ENCODE measurements around the gene CD164. TPM values are rescaled to one million over a fixed set of nuclear protein-coding genes. Genes with fewer than 3 reads are reported as not detected.

CD164 gene
- total and polyA plus RNA-seq, 2 of the 13 experiments (the other 11 are each of a cell fraction or from before 2014, with no cell fraction given): 222 to 293 TPM

- TF ChIP-seq THAP7 (CRISPR knock-in tag; IDR thresholded peaks at IDR 0.05) (no peak), TFDP2 (CRISPR knock-in tag; IDR thresholded peaks at IDR 0.05) (no peak), IRX3 (CRISPR knock-in tag; IDR thresholded peaks at IDR 0.05; ENCODE audit: borderline replicate concordance, low read depth) (no peak), ZNF33A (CRISPR knock-in tag; IDR thresholded peaks at IDR 0.05; ENCODE audit: borderline replicate concordance) (no peak)
- TF ChIP-seq, protein P1, sequence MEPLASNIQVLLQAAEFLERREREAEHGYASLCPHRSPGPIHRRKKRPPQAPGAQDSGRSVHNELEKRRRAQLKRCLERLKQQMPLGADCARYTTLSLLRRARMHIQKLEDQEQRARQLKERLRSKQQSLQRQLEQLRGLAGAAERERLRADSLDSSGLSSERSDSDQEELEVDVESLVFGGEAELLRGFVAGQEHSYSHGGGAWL (CRISPR knock-in tag; IDR thresholded peaks at IDR 0.05): no peak
These were observed 28.8 kb upstream of the CD164 start (continued) for GRCh38 chr6:109411034-109411433.

- ATAC-seq (no peak), FAIRE-seq (no peak), DNase-seq (ENCODE audit: low spot score) (no peak)
- peak; percentile 80; the same call in 1 of the 2 replicates for TF ChIP-seq CEBPB (IDR thresholded peaks at IDR 0.05; ENCODE audit: borderline replicate concordance, low read depth, low read length)
- no peak for TF ChIP-seq SETDB1 (CRISPR knock-in tag; IDR thresholded peaks at IDR 0.05; ENCODE audit: borderline replicate concordance)
- Histone ChIP-seq H3K4me1 (ENCODE audit: insufficient read depth, low read length) (no peaks in the 10 kb centered on the region), H3K9me3 (ENCODE audit: low read length) (no peaks in the 10 kb centered on the region), H3K9ac (ENCODE audit: insufficient read depth, low read depth, low read length) (no peak overlapping the region), H3K4me3 (replicated peaks in 1 of 3; ENCODE audit: insufficient read depth in 1 of 3, low read depth in 2 of 3, low read length in 3 of 3) (no peak overlapping the region), H3K27ac (ENCODE audit: extremely low read length, insufficient read depth, low read length) (no peak overlapping the region), H3K36me3 (replicated peaks in 1 of 2; ENCODE audit: control insufficient read depth in 1 of 2, insufficient read depth in 2 of 2, low read length in 2 of 2) (no peaks in the 10 kb centered on the region), H3K79me2 (ENCODE audit: insufficient read depth, low read length) (no peaks in the 10 kb centered on the region), H2AFZ (ENCODE audit: low read length) (no peak overlapping the region), H4K20me1 (ENCODE audit: insufficient read depth, low read length) (no peaks in the 10 kb centered on the region), H3K4me2 (ENCODE audit: low read depth, low read length) (no peak overlapping the region), H3K27me3 (ENCODE audit: control insufficient read depth in 1 of 2, insufficient read depth in 2 of 2, low read length in 2 of 2) (peaks cover 2 to 24% of the 10 kb centered on the region in 2 experiments; a peak in 4 of 5 replicates)
- POLR2A ChIA-PET: no interaction called here
- no TSS peak for BruUV-seq (replicated peaks)
- CTCF ChIA-PET (ENCODE audit: low intra/inter-chr PET ratio, low total read pairs): no interaction called here
- intact Hi-C loops (cut with micrococcal nuclease; ENCODE audit: unreplicated experiment): no loop called here
- 3% methylated on average over 4 of the region's 4 CpGs for WGBS (ENCODE audit: low lambda C conversion rate)
- in situ Hi-C loops (cut with HindIII; ENCODE audit: extremely low pct_ligation_motif_present, low pct_unique_long_range_greater_than_20kb): no loop called here
These were observed 23.9 kb upstream of the CD164 start for GRCh38 chr6:109406196-109406595.

All from HepG2 (cell line).